ENCODE results near the gene CFAP65. TPM values are rescaled to one million over a fixed set of nuclear protein-coding genes. Genes with fewer than 3 reads are reported as not detected.

CFAP65 gene
- total and polyA plus RNA-seq, 9 of the 15 experiments (the other 6 are each of a cell fraction or from before 2014, with no cell fraction given) = not detected

DNA sequence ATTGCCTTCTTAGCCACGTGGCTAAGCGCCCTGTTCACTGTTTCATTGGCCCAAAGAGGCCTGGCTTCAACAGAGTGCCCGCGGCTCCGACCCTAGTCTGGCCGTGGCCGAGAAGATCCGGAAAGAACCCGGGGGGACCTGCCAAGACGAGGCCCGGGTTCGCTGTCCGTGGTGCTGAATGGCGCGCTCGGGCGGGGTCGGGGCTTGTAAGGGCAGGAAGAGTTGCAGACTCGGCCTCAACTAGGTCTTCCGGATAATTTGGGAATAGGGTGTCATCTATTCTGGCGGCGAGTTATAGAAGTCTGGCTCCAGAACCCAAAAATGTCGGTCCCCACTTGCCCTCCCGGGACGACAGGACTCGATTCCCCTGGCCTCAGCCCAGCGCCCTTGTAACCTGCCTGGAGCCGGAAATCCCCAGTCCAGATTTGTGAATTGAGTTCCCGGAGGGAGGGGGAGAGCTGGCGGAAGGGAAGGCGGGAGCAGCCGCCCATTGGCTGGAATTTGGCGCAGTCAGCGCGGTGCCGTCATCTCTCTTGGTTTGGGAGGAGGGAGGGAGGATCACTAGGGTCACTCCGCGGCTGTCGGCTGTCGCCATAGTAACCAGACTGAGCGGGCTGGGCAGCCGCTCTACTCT is 78.3 kb downstream of the CFAP65 start (continued):
- TF ChIP-seq ZNF444 (CRISPR knock-in tag; IDR thresholded peaks at IDR 0.05) (no peak), ELF1 (tag; IDR thresholded peaks at IDR 0.05) (peak; percentile 79), FOXO4 (CRISPR knock-in tag; IDR thresholded peaks at IDR 0.05) (no peak), FOXJ3 (CRISPR knock-in tag; IDR thresholded peaks at IDR 0.05) (no peak), MIER1 (IDR thresholded peaks at IDR 0.05; ENCODE audit: low read depth) (peak; percentile 96), NR3C1 (CRISPR knock-in tag; IDR thresholded peaks at IDR 0.05) (0 out of 2 replicates have a peak, but pooled peaks have one; percentile 47), RNF2 (IDR thresholded peaks at IDR 0.05) (no peak), USF2 (CRISPR knock-in tag; IDR thresholded peaks at IDR 0.05) (no peak), HDAC1 (IDR thresholded peaks at IDR 0.05) (0 out of 4 replicates have a peak, but pooled peaks of 1 of the 2 experiments have one; percentile 39), DPF2 (IDR thresholded peaks at IDR 0.05) (no peak), ZNF224 (CRISPR knock-in tag; IDR thresholded peaks at IDR 0.05) (0 out of 2 replicates have a peak, but pooled peaks have one; percentile 38), EHMT2 (IDR thresholded peaks at IDR 0.05) (peak; percentile 98), FOXA1 (IDR thresholded peaks at IDR 0.05; ENCODE audit: borderline replicate concordance) (no peak), TEAD1 (CRISPR knock-in tag; IDR thresholded peaks at IDR 0.05) (peak in 1 of 2 experiments; percentile 48; a peak in 1 of 4 replicates), RCOR1 (IDR thresholded peaks at IDR 0.05; ENCODE audit: borderline replicate concordance in 1 of 2, low read depth in 2 of 2, low read length in 2 of 2) (peak in 1 of 2 experiments; percentile 56; a peak in 1 of 4 replicates), PBX2 (CRISPR knock-in tag; IDR thresholded peaks at IDR 0.05; ENCODE audit: low read depth) (no peak), PBX2 (tag; conservative IDR thresholded peaks at IDR 0.05; ENCODE audit: low read depth) (peak; percentile 48), SIN3A (IDR thresholded peaks at IDR 0.05; ENCODE audit: borderline replicate concordance in 2 of 2, control insufficient read depth in 1 of 2, low read depth in 2 of 2, low read length in 2 of 2) (peak; percentile 56 to 85; a peak in 2 of 4 replicates), MLX (CRISPR knock-in tag; conservative IDR thresholded peaks at IDR 0.05) (no peak)
- TF ChIP-seq, protein P1, sequence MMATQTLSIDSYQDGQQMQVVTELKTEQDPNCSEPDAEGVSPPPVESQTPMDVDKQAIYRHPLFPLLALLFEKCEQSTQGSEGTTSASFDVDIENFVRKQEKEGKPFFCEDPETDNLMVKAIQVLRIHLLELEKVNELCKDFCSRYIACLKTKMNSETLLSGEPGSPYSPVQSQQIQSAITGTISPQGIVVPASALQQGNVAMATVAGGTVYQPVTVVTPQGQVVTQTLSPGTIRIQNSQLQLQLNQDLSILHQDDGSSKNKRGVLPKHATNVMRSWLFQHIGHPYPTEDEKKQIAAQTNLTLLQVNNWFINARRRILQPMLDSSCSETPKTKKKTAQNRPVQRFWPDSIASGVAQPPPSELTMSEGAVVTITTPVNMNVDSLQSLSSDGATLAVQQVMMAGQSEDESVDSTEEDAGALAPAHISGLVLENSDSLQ (IDR thresholded peaks at IDR 0.05) = peak; percentile 83
- TF ChIP-seq, protein P2, sequence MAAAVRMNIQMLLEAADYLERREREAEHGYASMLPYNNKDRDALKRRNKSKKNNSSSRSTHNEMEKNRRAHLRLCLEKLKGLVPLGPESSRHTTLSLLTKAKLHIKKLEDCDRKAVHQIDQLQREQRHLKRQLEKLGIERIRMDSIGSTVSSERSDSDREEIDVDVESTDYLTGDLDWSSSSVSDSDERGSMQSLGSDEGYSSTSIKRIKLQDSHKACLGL (CRISPR knock-in tag; IDR thresholded peaks at IDR 0.05; ENCODE audit: borderline replicate concordance, poor library complexity, severe bottlenecking) = no peak

Data from K562 (cell line).